Measurements from ENCODE around the gene RXFP4.

DNA sequence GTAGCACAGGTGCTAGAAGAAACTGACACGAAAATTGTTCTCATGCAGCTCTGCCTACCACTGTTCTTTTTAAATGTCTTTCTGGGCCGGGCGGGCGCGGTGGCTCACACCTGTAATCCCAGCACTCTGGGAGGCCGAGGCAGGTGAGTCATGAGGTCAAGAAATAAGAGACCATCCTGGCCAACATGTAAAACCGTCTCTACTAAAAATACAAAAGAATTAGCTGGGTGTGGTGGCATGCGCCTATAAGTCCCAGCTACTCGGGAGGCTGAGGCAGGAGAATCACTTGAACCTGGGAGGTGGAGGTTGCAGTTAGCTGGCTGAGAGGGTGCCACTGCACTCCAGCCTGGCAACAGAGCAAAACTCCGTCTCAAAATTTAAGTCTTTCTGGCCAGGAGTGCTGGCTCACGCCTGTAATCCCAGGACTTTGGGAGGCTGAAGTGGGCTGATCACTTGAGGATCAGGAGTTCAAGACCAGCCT, 29.3 kb upstream of the RXFP4 start:
- TF ChIP-seq, protein P1, sequence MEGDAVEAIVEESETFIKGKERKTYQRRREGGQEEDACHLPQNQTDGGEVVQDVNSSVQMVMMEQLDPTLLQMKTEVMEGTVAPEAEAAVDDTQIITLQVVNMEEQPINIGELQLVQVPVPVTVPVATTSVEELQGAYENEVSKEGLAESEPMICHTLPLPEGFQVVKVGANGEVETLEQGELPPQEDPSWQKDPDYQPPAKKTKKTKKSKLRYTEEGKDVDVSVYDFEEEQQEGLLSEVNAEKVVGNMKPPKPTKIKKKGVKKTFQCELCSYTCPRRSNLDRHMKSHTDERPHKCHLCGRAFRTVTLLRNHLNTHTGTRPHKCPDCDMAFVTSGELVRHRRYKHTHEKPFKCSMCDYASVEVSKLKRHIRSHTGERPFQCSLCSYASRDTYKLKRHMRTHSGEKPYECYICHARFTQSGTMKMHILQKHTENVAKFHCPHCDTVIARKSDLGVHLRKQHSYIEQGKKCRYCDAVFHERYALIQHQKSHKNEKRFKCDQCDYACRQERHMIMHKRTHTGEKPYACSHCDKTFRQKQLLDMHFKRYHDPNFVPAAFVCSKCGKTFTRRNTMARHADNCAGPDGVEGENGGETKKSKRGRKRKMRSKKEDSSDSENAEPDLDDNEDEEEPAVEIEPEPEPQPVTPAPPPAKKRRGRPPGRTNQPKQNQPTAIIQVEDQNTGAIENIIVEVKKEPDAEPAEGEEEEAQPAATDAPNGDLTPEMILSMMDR (conservative IDR thresholded peaks at IDR 0.05), result no peak
- no peak for TF ChIP-seq EZH2 (IDR thresholded peaks at IDR 0.05; ENCODE audit: low read depth)
